CD14-positive monocyte (primary cell): ENCODE results near the gene DNAJB13. TPM values are rescaled to one million over a fixed set of nuclear protein-coding genes. Genes with fewer than 3 reads are reported as not detected.

Experiments
- DNase-seq, 3 donors: peaks; one replicate each; pipeline ENCODE4 v3.0.0-alpha.2; 2011 to 2022
- H2AFZ ChIP-seq: 2 replicates; pipeline ENCODE4 v1.6.0; 2012; ENCODE audit warnings: mild to moderate bottlenecking, low read depth, low read length, inconsistent platforms; ENCODE audit not compliant: insufficient read depth, poor library complexity, severe bottlenecking
- H3K27ac ChIP-seq, 2 donors: 1 replicate in 1 of 2; 2 replicates in 1 of 2; pipeline ENCODE4 v1.5.1; 2012 to 2013; ENCODE audit warnings: low read length in 2 of 2, control low read depth in 1 of 2, inconsistent platforms in 1 of 2, low read depth in 1 of 2, mild to moderate bottlenecking in 1 of 2
- H3K27me3 ChIP-seq, 2 donors: one replicate each; pipeline versions ENCODE4 v1.6.0 to v1.6.1; 2011 to 2013; ENCODE audit warnings: low read length in 2 of 2; ENCODE audit not compliant: control insufficient read depth in 2 of 2, insufficient read depth in 2 of 2
- H3K36me3 ChIP-seq, 2 donors: replicated peaks in 1 of 2; 1 replicate in 1 of 2; 2 replicates in 1 of 2; pipeline versions ENCODE4 v1.5.1 to v1.6.1; 2012 to 2013; ENCODE audit warnings: low read length in 2 of 2, control low read depth in 1 of 2, inconsistent platforms in 1 of 2, mild to moderate bottlenecking in 1 of 2; ENCODE audit not compliant: insufficient read depth in 2 of 2, control insufficient read depth in 1 of 2
- H3K4me1 ChIP-seq, 2 donors: 1 replicate in 1 of 2; 2 replicates in 1 of 2; pipeline versions ENCODE4 v1.5.1 to v1.6.1; 2012 to 2013; ENCODE audit warnings: low read length in 2 of 2, control low read depth in 1 of 2, inconsistent platforms in 1 of 2, mild to moderate bottlenecking in 1 of 2, moderate library complexity in 1 of 2; ENCODE audit not compliant: insufficient read depth in 2 of 2, control insufficient read depth in 1 of 2
- H3K4me2 ChIP-seq: replicated peaks from 2 replicates; pipeline ENCODE3; 2012; ENCODE audit warnings: low read length, moderate library complexity, mild to moderate bottlenecking; ENCODE audit not compliant: poor library complexity, severe bottlenecking; ENCODE audit errors: extremely low read depth
- H3K4me3 ChIP-seq, 3 experiments: fragments of 200-600 bp in 1 of 3; sonication (generic) in 1 of 3; replicated peaks in 1 of 3; 1 replicate in 2 of 3; 2 replicates in 1 of 3; pipeline ENCODE4 v1.5.1; 2011 to 2013; ENCODE audit warnings: low read length in 3 of 3, mild to moderate bottlenecking in 3 of 3, control low read depth in 2 of 3, low read depth in 2 of 3, inconsistent platforms in 1 of 3, moderate library complexity in 1 of 3
- H3K79me2 ChIP-seq: 2 replicates; pipeline ENCODE4 v1.6.0; 2012; ENCODE audit warnings: mild to moderate bottlenecking, control low read depth, inconsistent platforms, low read length, moderate library complexity; ENCODE audit not compliant: insufficient read depth
- H3K9ac ChIP-seq: 2 replicates; pipeline ENCODE4 v1.6.0; 2017; ENCODE audit warnings: low read length, mild to moderate bottlenecking; ENCODE audit not compliant: insufficient read depth, poor library complexity, severe bottlenecking
- H3K9me3 ChIP-seq, 2 donors: replicated peaks in 1 of 2; 1 replicate in 1 of 2; 2 replicates in 1 of 2; pipeline versions ENCODE4 v1.5.1 to v1.6.1; 2012 to 2013; ENCODE audit warnings: low read length in 2 of 2, control low read depth in 1 of 2; ENCODE audit not compliant: control insufficient read depth in 1 of 2, insufficient read depth in 1 of 2
- H4K20me1 ChIP-seq: 2 replicates; pipeline ENCODE4 v1.6.0; 2012; ENCODE audit warnings: mild to moderate bottlenecking, low read length, control low read depth, moderate library complexity; ENCODE audit not compliant: insufficient read depth
- H3K27ac Mint-ChIP-seq, 7 donors: one replicate each; pipeline ENCODE4 v1.8.0; 2020; ENCODE audit warnings: mild to moderate bottlenecking in 7 of 7, mixed read lengths in 7 of 7, moderate library complexity in 6 of 7, inconsistent platforms in 2 of 7
- H3K27me3 Mint-ChIP-seq, 3 donors: one replicate each; pipeline ENCODE4 v1.8.0; 2021 to 2022; ENCODE audit warnings: low read depth in 3 of 3, mild to moderate bottlenecking in 3 of 3, mixed read lengths in 3 of 3, moderate library complexity in 3 of 3, inconsistent platforms in 1 of 3
- H3K36me3 Mint-ChIP-seq, 2 donors: one replicate each; pipeline ENCODE4 v1.8.0; 2020; ENCODE audit warnings: mixed read lengths in 2 of 2, inconsistent platforms in 1 of 2, mild to moderate bottlenecking in 1 of 2
- H3K4me1 Mint-ChIP-seq: one replicate; pipeline ENCODE4 v1.8.0; 2020; ENCODE audit warnings: mild to moderate bottlenecking, mixed read lengths
- H3K4me3 Mint-ChIP-seq, 2 donors: one replicate each; pipeline ENCODE4 v1.8.0; 2020; ENCODE audit warnings: mild to moderate bottlenecking in 2 of 2, mixed read lengths in 2 of 2, moderate library complexity in 1 of 2
- H3K9me3 Mint-ChIP-seq, 7 donors: one replicate each; pipeline ENCODE4 v1.8.0; 2020 to 2022; ENCODE audit warnings: mixed read lengths in 7 of 7, mild to moderate bottlenecking in 6 of 7, moderate library complexity in 6 of 7, inconsistent platforms in 2 of 7
- CTCF ChIP-seq: fragments of 200-600 bp; IDR thresholded peaks from one replicate; pipeline ENCODE4 v1.8.0; 2022; ENCODE audit warnings: antibody characterized with exemption, mild to moderate bottlenecking
- WGBS: methylation state at CpG from one replicate; pipeline ENCODE4 v1.1.5; 2013; ENCODE audit warnings: missing lambda C conversion rate; ENCODE audit not compliant: insufficient coverage; 5-methylcytosine and 5-hydroxymethylcytosine counted together
- intact Hi-C, 2 donors: fragments of 100-400 bp; cut with micrococcal nuclease; formaldehyde crosslinking; loops; one replicate each; pipeline versions ENCODE4 v1.15.0 to v1.15.1; 2023
- polyA plus RNA-seq, 3 donors: library from polyadenylated mRNA; depleted of rRNA in 1 of 3; unstranded in 2 of 3; stranded (reverse) in 1 of 3; fragments of 300-500 nt in 2 of 3; fragments of >200 nt in 1 of 3; fragmentation: Illumina TruSeq in 2 of 3; gene quantifications; 1 replicate in 2 of 3; 2 replicates in 1 of 3; pipeline ENCODE4 v1.2.3, GENCODE V29; 2012 to 2021

DNAJB13 gene
- polyA plus RNA-seq, 3 donors: not detected

GRCh38 chr11:73957654-73958361 is 7.0 kb downstream of the DNAJB13 start:
- Histone ChIP-seq H3K79me2 (no peaks in the 10 kb centered on the region), H3K4me1 (no peaks in the 10 kb centered on the region), H3K4me3 (no peak overlapping the region), H3K9me3 (no peaks in the 10 kb centered on the region), H3K4me2 (no peak overlapping the region), H3K36me3 (no peaks in the 10 kb centered on the region), H3K27ac (no peak overlapping the region), H4K20me1 (no peaks in the 10 kb centered on the region), H2AFZ (no peak overlapping the region), H3K9ac (no peak overlapping the region), H3K27me3 (peaks cover 0 to 11% of the 10 kb centered on the region in 2 donors)
- no peak for DNase-seq
- intact Hi-C loops: no loop called here
- peaks cover 13 to 28% (median 25%) of the 10 kb centered on the region in 3 donors for H3K27me3 Mint-ChIP-seq
- H3K4me1 Mint-ChIP-seq: peaks cover 6% of the 10 kb centered on the region
- peaks cover 0 to 2% (median 0%) of the 10 kb centered on the region in 7 donors for H3K9me3 Mint-ChIP-seq
- WGBS: 74% methylated on average over 25 of the region's 25 CpGs
- H3K4me3 Mint-ChIP-seq: peak overlapping the region in 1 of 2 donors; percentile 56
- TF ChIP-seq CTCF: no peak
- no peak overlapping the region for H3K27ac Mint-ChIP-seq
- H3K36me3 Mint-ChIP-seq: no peaks in the 10 kb centered on the region

- Histone ChIP-seq H3K36me3 (no peaks in the 10 kb centered on the region), H3K9me3 (no peaks in the 10 kb centered on the region), H3K4me3 (no peak overlapping the region), H4K20me1 (no peaks in the 10 kb centered on the region), H3K27ac (no peak overlapping the region), H2AFZ (no peak overlapping the region), H3K9ac (no peak overlapping the region), H3K4me2 (no peak overlapping the region), H3K79me2 (no peaks in the 10 kb centered on the region), H3K27me3 (peaks cover 0 to 11% of the 10 kb centered on the region in 2 donors), H3K4me1 (no peaks in the 10 kb centered on the region)
- Mint-ChIP-seq H3K36me3 (no peaks in the 10 kb centered on the region), H3K4me3 (no peak overlapping the region), H3K9me3 (peaks cover 0 to 2% (median 0%) of the 10 kb centered on the region in 7 donors), H3K27ac (peak overlapping the region in 1 of 7 donors; percentile 37), H3K27me3 (peaks cover 17 to 28% (median 25%) of the 10 kb centered on the region in 3 donors), H3K4me1 (peaks cover 6% of the 10 kb centered on the region)
- WGBS: 93% methylated on average over 16 of the region's 18 CpGs
- intact Hi-C loops: no loop called here
- TF ChIP-seq CTCF: no peak
- DNase-seq: no peak
These were observed 7.8 kb downstream of the DNAJB13 start for GRCh38 chr11:73958521-73959141.
